OCI-LY3 (cell line): Measurements from ENCODE around the gene EGR1.

ENCODE experiments used
- H2AFZ ChIP-seq: fragments of 200-600, 300-600 bp; shearing (Covaris generic); 2 replicates; pipeline ENCODE4 v1.6.0; 2014; ENCODE audit warnings: antibody characterized with exemption, low read depth, low read length
- H3K27ac ChIP-seq: fragments of 200-600, 300-600 bp; sonication (generic); 2 replicates; pipeline ENCODE4 v1.5.1; 2014; ENCODE audit warnings: mild to moderate bottlenecking, low read length, moderate library complexity, mixed read lengths
- H3K27me3 ChIP-seq: fragments of 200-600, 300-600 bp; sonication (generic); 2 replicates; pipeline ENCODE4 v1.6.1; 2014; ENCODE audit warnings: low read depth, low read length, mixed read lengths
- H3K36me3 ChIP-seq: fragments of 200-600, 300-600 bp; sonication (generic); replicated peaks from 2 replicates; pipeline ENCODE3; 2014; ENCODE audit warnings: low read depth, low read length, mixed read lengths
- H3K4me1 ChIP-seq: fragments of 300-600, 200-600 bp; sonication (generic); 2 replicates; pipeline ENCODE4 v1.6.1; 2014; ENCODE audit warnings: low read length, mixed read lengths
- H3K4me2 ChIP-seq: fragments of 200-600, 300-600 bp; sonication (generic); 2 replicates; pipeline ENCODE4 v1.6.1; 2014; ENCODE audit warnings: low read length, mixed read lengths
- H3K4me3 ChIP-seq: fragments of 300-600, 200-600 bp; sonication (generic); 2 replicates; pipeline ENCODE4 v1.5.1; 2014; ENCODE audit warnings: antibody characterized with exemption, mild to moderate bottlenecking, low read length, moderate library complexity
- H3K79me2 ChIP-seq: fragments of 300-600, 200-600 bp; shearing (Covaris generic); 2 replicates; pipeline ENCODE4 v1.6.1; 2014; ENCODE audit warnings: mild to moderate bottlenecking, low read length, mixed read lengths
- H3K9ac ChIP-seq: fragments of 300-600, 200-600 bp; shearing (Covaris generic); 2 replicates; pipeline ENCODE4 v1.6.0; 2014; ENCODE audit warnings: mild to moderate bottlenecking, low read length, moderate library complexity
- H3K9me3 ChIP-seq: fragments of 200-600, 300-600 bp; shearing (Covaris generic); 2 replicates; pipeline ENCODE4 v1.6.1; 2014; ENCODE audit warnings: low read length, mixed read lengths; ENCODE audit not compliant: insufficient read depth
- H4K20me1 ChIP-seq: fragments of 200-600, 300-600 bp; sonication (generic); 2 replicates; pipeline ENCODE4 v1.6.1; 2016; ENCODE audit warnings: low read length, mixed read lengths; ENCODE audit not compliant: insufficient read depth
- CTCF ChIP-seq: fragments of 200-600, 300-600 bp; sonication (generic); IDR thresholded peaks from 2 replicates; pipeline ENCODE4 v1.5.1; 2014; ENCODE audit warnings: antibody characterized with exemption, low read length, low read depth
- EZH2phosphoT487 ChIP-seq: fragments of 200-600 bp; shearing (Covaris generic); IDR thresholded peaks from 2 replicates; pipeline ENCODE4 v1.6.1; 2018; ENCODE audit warnings: antibody characterized with exemption, mixed run types, low read depth

EGR1 gene

GRCh38 chr5:138453590-138453989 lies 11.7 kb upstream of the EGR1 start:
- no peaks in the 10 kb centered on the region for H4K20me1 ChIP-seq
- TF ChIP-seq EZH2phosphoT487 (no peak), CTCF (no peak)
- H3K79me2 ChIP-seq: no peaks in the 10 kb centered on the region
- no peak overlapping the region for H3K27ac ChIP-seq
- H3K4me2 ChIP-seq: no peak overlapping the region
- no peak overlapping the region for H2AFZ ChIP-seq
- H3K4me1 ChIP-seq: 0 out of 2 replicates have a peak, but pooled peaks cover 8% of the 10 kb centered on the region
- no peaks in the 10 kb centered on the region for H3K9me3 ChIP-seq
- no peaks in the 10 kb centered on the region for H3K36me3 ChIP-seq
- no peak overlapping the region for H3K9ac ChIP-seq
- no peaks in the 10 kb centered on the region for H3K27me3 ChIP-seq
- H3K4me3 ChIP-seq: no peak overlapping the region

GRCh38 chr5:138454121-138454520 lies 11.2 kb upstream of the EGR1 start:
- no peak overlapping the region for H3K4me2 ChIP-seq
- H3K36me3 ChIP-seq: no peaks in the 10 kb centered on the region
- H3K27ac ChIP-seq: no peak overlapping the region
- no peak overlapping the region for H3K9ac ChIP-seq
- no peaks in the 10 kb centered on the region for H3K79me2 ChIP-seq
- H4K20me1 ChIP-seq: no peaks in the 10 kb centered on the region
- no peaks in the 10 kb centered on the region for H3K27me3 ChIP-seq
- H3K4me3 ChIP-seq: no peak overlapping the region
- H3K9me3 ChIP-seq: no peaks in the 10 kb centered on the region
- no peak for TF ChIP-seq CTCF
- no peak for TF ChIP-seq EZH2phosphoT487
- no peak overlapping the region for H2AFZ ChIP-seq
- H3K4me1 ChIP-seq: peaks cover 11% of the 10 kb centered on the region

- Histone ChIP-seq H3K9ac (no peak overlapping the region), H4K20me1 (no peaks in the 10 kb centered on the region), H3K79me2 (no peaks in the 10 kb centered on the region), H3K9me3 (no peaks in the 10 kb centered on the region), H3K27ac (no peak overlapping the region), H3K4me3 (no peak overlapping the region), H3K4me1 (peaks cover 11% of the 10 kb centered on the region), H3K36me3 (no peaks in the 10 kb centered on the region), H2AFZ (no peak overlapping the region), H3K4me2 (no peak overlapping the region), H3K27me3 (no peaks in the 10 kb centered on the region)
- TF ChIP-seq EZH2phosphoT487 (no peak), CTCF (no peak)
Observed at GRCh38 chr5:138455232-138455930, 9.9 kb upstream of the EGR1 start.

GRCh38 chr5:138457531-138458275 lies 7.6 kb upstream of the EGR1 start:
- no peak overlapping the region for H3K4me3 ChIP-seq
- no peaks in the 10 kb centered on the region for H3K9me3 ChIP-seq
- no peaks in the 10 kb centered on the region for H3K79me2 ChIP-seq
- no peak overlapping the region for H3K9ac ChIP-seq
- H3K36me3 ChIP-seq: no peaks in the 10 kb centered on the region
- no peak overlapping the region for H2AFZ ChIP-seq
- no peaks in the 10 kb centered on the region for H3K27me3 ChIP-seq
- H3K4me1 ChIP-seq: peaks cover 11% of the 10 kb centered on the region
- no peak overlapping the region for H3K27ac ChIP-seq
- no peaks in the 10 kb centered on the region for H4K20me1 ChIP-seq
- no peak for TF ChIP-seq EZH2phosphoT487
- TF ChIP-seq CTCF: no peak
- H3K4me2 ChIP-seq: no peak overlapping the region
